Tibial nerve (tissue), 4 donors: Measurements from ENCODE around the gene ABCB9. TPM values are rescaled to one million over a fixed set of nuclear protein-coding genes. Genes with fewer than 3 reads are reported as not detected.

Source experiments
- DNase-seq, 2 donors: peaks; one replicate each; pipeline ENCODE4 v3.0.0-alpha.2; 2019; ENCODE audit warnings: low spot score in 2 of 2
- H3K27ac ChIP-seq, 4 donors: fragments of 200-600 bp; sonication (generic) in 3 of 4; one replicate each; pipeline ENCODE4 v1.5.1; 2017 to 2019; ENCODE audit warnings: mild to moderate bottlenecking in 1 of 4
- H3K27me3 ChIP-seq, 2 donors: fragments of 200-600 bp; sonication (generic) in 1 of 2; one replicate each; pipeline versions ENCODE4 v1.5.1 to v1.6.0; 2017 to 2019
- H3K36me3 ChIP-seq, 3 donors: fragments of 200-600 bp; sonication (generic); one replicate each; pipeline ENCODE4 v1.5.1; 2018 to 2019
- H3K4me1 ChIP-seq, 4 donors: fragments of 200-600 bp; sonication (generic) in 3 of 4; one replicate each; pipeline ENCODE4 v1.5.1; 2017 to 2019
- H3K4me3 ChIP-seq, 4 donors: fragments of 200-600 bp; sonication (generic) in 3 of 4; one replicate each; pipeline ENCODE4 v1.5.1; 2017 to 2019; ENCODE audit warnings: mild to moderate bottlenecking in 1 of 4, moderate library complexity in 1 of 4
- H3K9me3 ChIP-seq, 4 donors: fragments of 200-600 bp; sonication (generic) in 3 of 4; one replicate each; pipeline ENCODE4 v1.5.1; 2017 to 2019
- CTCF ChIP-seq, 5 experiments: fragments of 200-600 bp in 3 of 5; fragments of 450-650 bp in 2 of 5; sonication (generic) in 3 of 5; IDR thresholded peaks; one replicate each; pipeline ENCODE4 v1.5.1; 2016 to 2019; ENCODE audit warnings: antibody characterized with exemption in 5 of 5, mild to moderate bottlenecking in 3 of 5, moderate library complexity in 2 of 5
- EP300 ChIP-seq, 2 donors: sonication (generic); formaldehyde crosslinking; IDR thresholded peaks; one replicate each; pipeline ENCODE4 v1.6.1; 2017; ENCODE audit warnings: antibody characterized with exemption in 2 of 2, mild to moderate bottlenecking in 1 of 2
- POLR2A ChIP-seq, 2 donors: fragments of 450-650 bp; IDR thresholded peaks; one replicate each; pipeline ENCODE4 v1.6.1; 2017; ENCODE audit warnings: antibody characterized with exemption in 2 of 2, mild to moderate bottlenecking in 2 of 2, moderate library complexity in 2 of 2
- WGBS, 2 donors: methylation state at CpG; one replicate each; pipeline ENCODE4 v1.1.5; 2018; 5-methylcytosine and 5-hydroxymethylcytosine counted together
- total RNA-seq, 4 donors: library from RNA; depleted of rRNA; stranded (reverse); fragments of >200 nt; gene quantifications; one replicate each; pipeline ENCODE4 v1.1.0, GENCODE V29; 2016

ABCB9 gene
- total RNA-seq, 4 donors from 2014 or later, result 4.2 to 11.4 (median 6.0) TPM

- H3K36me3 ChIP-seq, result peaks cover 0 to 38% (median 0%) of the 10 kb centered on the region in 3 donors
- no peak for DNase-seq
- 83 to 86% methylated on average over 4 of the region's 4 CpGs for whole genome bisulfite sequencing, 2 donors
Observed at GRCh38 chr12:122939125-122939524, 27.1 kb downstream of the ABCB9 start.

GRCh38 chr12:122937622-122938091 is 28.6 kb downstream of the ABCB9 start:
- TF ChIP-seq EP300 (IDR thresholded peaks at IDR 0.05) (no peak), CTCF (IDR thresholded peaks at IDR 0.05) (no peak), POLR2A (IDR thresholded peaks at IDR 0.05) (no peak)
- DNase-seq, result no peak
- H3K9me3 ChIP-seq, result no peaks in the 10 kb centered on the region
- H3K4me1 ChIP-seq, result no peaks in the 10 kb centered on the region
- peaks cover 0 to 45% (median 0%) of the 10 kb centered on the region in 3 donors for H3K36me3 ChIP-seq
- no peak overlapping the region for H3K4me3 ChIP-seq
- H3K27ac ChIP-seq, result no peak overlapping the region
- WGBS, 2 donors, result 86 to 92% methylated on average over 3 of the region's 3 CpGs
- H3K27me3 ChIP-seq, result no peaks in the 10 kb centered on the region

More at GRCh38 chr12:122939125-122939524, 27.1 kb downstream of the ABCB9 start:
- TF ChIP-seq CTCF (IDR thresholded peaks at IDR 0.05), result no peak
- TF ChIP-seq POLR2A (IDR thresholded peaks at IDR 0.05), result no peak
- TF ChIP-seq EP300 (IDR thresholded peaks at IDR 0.05), result no peak
- Histone ChIP-seq H3K9me3 (no peaks in the 10 kb centered on the region), H3K4me3 (no peak overlapping the region), H3K27ac (no peak overlapping the region), H3K4me1 (peaks cover 0 to 14% (median 0%) of the 10 kb centered on the region in 4 donors), H3K27me3 (no peaks in the 10 kb centered on the region)

GRCh38 chr12:122935318-122935717 is 30.9 kb downstream of the ABCB9 start:
- WGBS, 2 donors, result 84 to 99% methylated on average over 8 of the region's 8 CpGs
- Histone ChIP-seq H3K9me3 (no peaks in the 10 kb centered on the region), H3K4me1 (no peaks in the 10 kb centered on the region), H3K27ac (no peak overlapping the region), H3K27me3 (no peaks in the 10 kb centered on the region), H3K36me3 (peaks cover 0 to 63% (median 0%) of the 10 kb centered on the region in 3 donors), H3K4me3 (no peak overlapping the region)
- no peak for TF ChIP-seq EP300 (IDR thresholded peaks at IDR 0.05)
- no peak for TF ChIP-seq CTCF (IDR thresholded peaks at IDR 0.05)
- no peak for DNase-seq

- WGBS, 2 donors, result 77% methylated on average over 3 of the region's 3 CpGs
- Histone ChIP-seq H3K4me3 (no peak overlapping the region), H3K9me3 (no peaks in the 10 kb centered on the region), H3K36me3 (peaks cover 0 to 66% (median 0%) of the 10 kb centered on the region in 3 donors), H3K4me1 (no peaks in the 10 kb centered on the region), H3K27me3 (no peaks in the 10 kb centered on the region), H3K27ac (no peak overlapping the region)
- DNase-seq, result no peak
- TF ChIP-seq CTCF (IDR thresholded peaks at IDR 0.05) (no peak), POLR2A (IDR thresholded peaks at IDR 0.05) (no peak), EP300 (IDR thresholded peaks at IDR 0.05) (no peak)
Observed at GRCh38 chr12:122934722-122935121, 31.5 kb downstream of the ABCB9 start.

- 96 to 99% methylated on average over 8 of the region's 8 CpGs for WGBS, 2 donors
- TF ChIP-seq CTCF (IDR thresholded peaks at IDR 0.05) (no peak), POLR2A (IDR thresholded peaks at IDR 0.05) (no peak), EP300 (IDR thresholded peaks at IDR 0.05) (no peak)
- Histone ChIP-seq H3K27ac (no peak overlapping the region), H3K4me3 (no peak overlapping the region), H3K27me3 (no peaks in the 10 kb centered on the region), H3K4me1 (no peaks in the 10 kb centered on the region), H3K9me3 (no peaks in the 10 kb centered on the region), H3K36me3 (peaks cover 0 to 54% (median 0%) of the 10 kb centered on the region in 3 donors)
- DNase-seq, result no peak
Observed at GRCh38 chr12:122932207-122932606, 34.1 kb downstream of the ABCB9 start.
